Activated CD4-positive, alpha-beta T cell treated with anti-CD3 and anti-CD28 coated beads for 36 hours (primary cell): ENCODE results near the gene COPB1. TPM values are rescaled to one million over a fixed set of nuclear protein-coding genes. Genes with fewer than 3 reads are reported as not detected.

ENCODE experiments used
- ATAC-seq: fragments of 200-7000 bp; cut with Tn5 transposase; one replicate; pipeline ENCODE4 v1.10.0; 2021; ENCODE audit warnings: mild to moderate bottlenecking, moderate library complexity
- CTCF ChIA-PET: fragments of 350-600 bp; sonication (Branson Sonifier 250); formaldehyde crosslinking; loops from one replicate; lab custom pipeline; 2021; ENCODE audit warnings: antibody characterized with exemption; lab: Charles Lee
- POLR2A ChIA-PET: fragments of 350-600 bp; sonication (Branson Sonifier 250); formaldehyde crosslinking; loops from one replicate; lab custom pipeline; 2021; ENCODE audit warnings: antibody characterized with exemption, inconsistent platforms; lab: Charles Lee
- DNase-seq: peaks from one replicate; pipeline ENCODE4 v3.0.0-alpha.2; 2020
- H3K27ac Mint-ChIP-seq: one replicate; pipeline ENCODE4 v1.8.0; 2021; ENCODE audit warnings: mixed read lengths
- H3K27me3 Mint-ChIP-seq: one replicate; pipeline ENCODE4 v1.8.0; 2021; ENCODE audit warnings: mixed read lengths
- H3K36me3 Mint-ChIP-seq: one replicate; pipeline ENCODE4 v1.8.0; 2021; ENCODE audit warnings: low read depth, mixed read lengths
- H3K4me1 Mint-ChIP-seq: one replicate; pipeline ENCODE4 v1.8.0; 2021; ENCODE audit warnings: mixed read lengths
- H3K4me3 Mint-ChIP-seq: one replicate; pipeline ENCODE4 v1.8.0; 2021; ENCODE audit warnings: mild to moderate bottlenecking, moderate library complexity, mixed read lengths
- H3K9me3 Mint-ChIP-seq: one replicate; pipeline ENCODE4 v1.8.0; 2021; ENCODE audit warnings: low read depth, mixed read lengths
- intact Hi-C, 2 experiments: fragments of 100-400 bp; cut with DNase I in 1 of 2; cut with micrococcal nuclease in 1 of 2; formaldehyde crosslinking; loops; one replicate each; pipeline versions ENCODE4 v1.14.2 to v1.15.1; 2022 to 2024; cut with DNase I, micrococcal nuclease
- total RNA-seq, 2 experiments: library from RNA; stranded (reverse); gene quantifications; one replicate each; pipeline ENCODE4 v1.2.3, GENCODE V29; 2021

COPB1 gene
- total RNA-seq, 2 experiments from 2014 or later = 102 to 106 TPM

DNA sequence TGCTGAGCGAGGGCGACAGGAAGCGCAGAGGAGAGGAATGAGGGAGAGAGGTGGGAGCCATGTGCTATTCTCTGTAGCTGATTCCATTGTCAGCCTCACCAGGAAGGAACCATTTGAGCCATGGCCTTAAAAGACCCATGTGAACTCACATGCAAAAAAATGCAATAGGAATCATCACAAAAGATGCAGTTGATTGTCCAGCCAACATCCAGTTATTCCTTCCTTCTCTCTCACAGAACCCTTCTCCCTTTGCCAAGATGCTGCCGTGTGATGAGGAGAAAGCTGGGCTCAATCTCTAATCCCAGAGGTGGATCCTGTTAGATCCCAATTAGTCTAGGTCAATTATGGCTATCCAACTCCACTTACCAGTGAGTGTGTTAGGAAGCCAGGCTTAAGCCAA lies 82.4 kb downstream of the COPB1 start:
- Mint-ChIP-seq H3K4me3 (no peak overlapping the region), H3K9me3 (no peaks in the 10 kb centered on the region), H3K27ac (no peak overlapping the region), H3K4me1 (peaks cover 40% of the 10 kb centered on the region), H3K36me3 (no peaks in the 10 kb centered on the region), H3K27me3 (no peaks in the 10 kb centered on the region)
- ChIA-PET CTCF (interaction anchor here (1.1 to 2.1 kb wide), 4 partner anchors 52 to 463 kb away, joined by 3 to 9 read pairs (median 4); no protein-coding TSS in a partner anchor), POLR2A (no interaction called here)
- ATAC-seq (no peak), DNase-seq (no peak)
- intact Hi-C loops = loop anchor here in 1 of 2 experiments (5.0 kb wide), 2 partner anchors 45 to 60 kb away; partner anchors contain the start of gene RRAS2

DNA sequence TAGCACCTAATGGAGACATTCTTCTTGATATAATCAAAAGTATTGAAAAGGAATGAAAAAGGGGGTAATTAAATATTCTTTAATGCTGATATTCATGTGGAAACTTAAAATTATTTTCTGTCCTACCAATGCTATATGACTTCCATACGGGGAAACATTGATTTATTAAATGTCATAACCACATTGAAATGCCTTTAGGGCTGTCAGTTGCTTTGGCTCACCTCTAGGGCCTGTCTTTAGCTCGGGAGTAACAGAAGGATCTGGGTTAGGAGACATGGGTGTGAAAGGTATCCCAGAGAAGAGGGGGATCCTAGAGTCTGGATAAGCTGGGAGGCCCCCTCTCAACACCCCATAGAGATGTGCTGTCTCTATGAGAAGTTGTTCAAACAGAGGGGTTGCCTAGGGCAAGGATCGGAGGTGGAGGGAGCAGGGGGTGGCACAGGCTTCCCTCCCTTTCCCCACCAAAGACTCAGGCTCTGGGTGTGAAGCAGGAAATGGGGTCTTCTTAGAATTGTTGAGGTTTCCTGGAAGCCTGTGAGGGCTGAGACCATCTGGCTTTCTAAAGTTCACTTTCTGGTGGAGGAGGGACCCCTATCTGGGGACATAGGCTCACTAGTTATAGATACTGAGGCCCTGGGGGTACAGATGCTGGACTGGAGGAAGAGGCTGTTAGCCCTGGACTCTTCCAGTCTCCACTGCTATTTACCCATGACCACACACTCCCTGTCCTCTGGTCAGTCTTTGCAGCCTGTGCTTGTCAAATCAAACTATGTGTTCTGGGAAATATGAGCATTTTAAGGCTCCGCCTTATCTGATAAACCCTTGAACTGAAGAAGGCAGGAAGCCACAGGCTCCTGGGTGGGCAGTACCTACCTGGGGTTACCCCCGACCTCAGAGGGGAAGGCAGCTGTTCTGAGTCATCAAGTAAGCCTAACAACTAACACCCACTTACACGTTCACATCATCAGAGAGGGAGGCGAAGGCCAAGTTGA lies 84.8 kb downstream of the COPB1 start:
- DNase-seq (peak; percentile 87), ATAC-seq (peak; percentile 98)
- intact Hi-C loops = loop anchor here (1.0 to 5.0 kb wide), 4 partner anchors 40 to 57 kb away; partner anchors contain the start of gene RRAS2 (in 2 of the 2)
- Mint-ChIP-seq H3K4me1 (peaks cover 40% of the 10 kb centered on the region), H3K27ac (peak overlapping the region; percentile 89), H3K9me3 (no peaks in the 10 kb centered on the region), H3K27me3 (no peaks in the 10 kb centered on the region), H3K36me3 (no peaks in the 10 kb centered on the region), H3K4me3 (peak overlapping the region; percentile 37)
- CTCF ChIA-PET = no interaction called here
- POLR2A ChIA-PET = no interaction called here

GRCh38 chr11:14413307-14414069 lies 86.1 kb downstream of the COPB1 start:
- Mint-ChIP-seq H3K4me1 (peaks cover 40% of the 10 kb centered on the region), H3K4me3 (no peak overlapping the region), H3K9me3 (no peaks in the 10 kb centered on the region), H3K36me3 (no peaks in the 10 kb centered on the region), H3K27ac (peak overlapping the region; percentile 44), H3K27me3 (no peaks in the 10 kb centered on the region)
- DNase-seq = peak; percentile 36
- intact Hi-C loops = loop anchor here in 1 of 2 experiments (2.0 kb wide), 1 partner anchor 39 kb away; no protein-coding TSS in a partner anchor
- POLR2A ChIA-PET = interaction anchor here (0.6 kb wide), 1 partner anchor 95 kb away, joined by 3 read pairs; no protein-coding TSS in a partner anchor
- ATAC-seq = no peak
- CTCF ChIA-PET = interaction anchor here (0.8 to 2.2 kb wide), 7 partner anchors 12 to 452 kb away, joined by 3 to 9 read pairs (median 3); no protein-coding TSS in a partner anchor

GRCh38 chr11:14411818-14412217 lies 87.8 kb downstream of the COPB1 start:
- POLR2A ChIA-PET = no interaction called here
- Mint-ChIP-seq H3K36me3 (no peaks in the 10 kb centered on the region), H3K27me3 (no peaks in the 10 kb centered on the region), H3K4me1 (peaks cover 28% of the 10 kb centered on the region), H3K9me3 (no peaks in the 10 kb centered on the region), H3K27ac (no peak overlapping the region), H3K4me3 (no peak overlapping the region)
- DNase-seq = no peak
- intact Hi-C loops = no loop called here
- ATAC-seq = no peak
- CTCF ChIA-PET = interaction anchor here (2.2 kb wide), 1 partner anchor 10 kb away, joined by 9 read pairs; no protein-coding TSS in a partner anchor

GRCh38 chr11:14409891-14410290 lies 89.7 kb downstream of the COPB1 start:
- H3K4me1 Mint-ChIP-seq = peaks cover 16% of the 10 kb centered on the region
- H3K27ac Mint-ChIP-seq = no peak overlapping the region
- ATAC-seq (no peak), DNase-seq (no peak)
- H3K36me3 Mint-ChIP-seq = no peaks in the 10 kb centered on the region
- intact Hi-C loops = no loop called here
- POLR2A ChIA-PET = no interaction called here
- H3K9me3 Mint-ChIP-seq = no peaks in the 10 kb centered on the region
- H3K27me3 Mint-ChIP-seq = no peaks in the 10 kb centered on the region
- CTCF ChIA-PET = interaction anchor here (1.0 kb wide), 1 partner anchor 70 kb away, joined by 4 read pairs; no protein-coding TSS in a partner anchor
- H3K4me3 Mint-ChIP-seq = no peak overlapping the region

- Mint-ChIP-seq H3K36me3 (no peaks in the 10 kb centered on the region), H3K4me3 (no peak overlapping the region), H3K27me3 (no peaks in the 10 kb centered on the region), H3K27ac (no peak overlapping the region), H3K4me1 (peaks cover 5% of the 10 kb centered on the region), H3K9me3 (no peaks in the 10 kb centered on the region)
- CTCF ChIA-PET = no interaction called here
- POLR2A ChIA-PET = no interaction called here
- DNase-seq (no peak), ATAC-seq (no peak)
- intact Hi-C loops = no loop called here
These were observed 91.0 kb downstream of the COPB1 start for GRCh38 chr11:14408612-14409011.

Other genes starting within 250 kb of the COPB1 start
- gene RRAS2, start 140.6 kb downstream of the COPB1 start, total RNA-seq = 10 to 100 TPM; 35.0 to 48.0 TPM
- gene PSMA1, start 20.6 kb upstream of the COPB1 start, total RNA-seq = 100 to 1,000 TPM; 231 to 330 TPM
- 10 to 100 TPM; 24.7 to 25.8 TPM for gene PDE3B, start 144.0 kb upstream of the COPB1 start, total RNA-seq